Esophagus squamous epithelium (tissue), 5 donors: Measurements from ENCODE around the gene RGS7. TPM values are rescaled to one million over a fixed set of nuclear protein-coding genes. Genes with fewer than 3 reads are reported as not detected.

ENCODE experiments used
- DNase-seq: peaks from one replicate; lab custom pipeline; 2025; lab: John Stamatoyannopoulos, UW
- H3K27ac ChIP-seq, 4 donors: fragments of 200-600 bp; sonication (generic); one replicate each; pipeline ENCODE4 v1.5.1; 2016 to 2019; ENCODE audit warnings: mild to moderate bottlenecking in 1 of 4
- H3K27me3 ChIP-seq, 4 donors: fragments of 200-600 bp; sonication (generic); 1 replicate in 3 of 4; 2 replicates in 1 of 4; pipeline versions ENCODE4 v1.5.1 to v1.6.0; 2017 to 2021; ENCODE audit warnings: antibody characterized with exemption in 1 of 4
- H3K36me3 ChIP-seq, 3 donors: fragments of 200-600 bp; sonication (generic); one replicate each; pipeline ENCODE4 v1.5.1; 2016 to 2019
- H3K4me1 ChIP-seq, 3 donors: fragments of 200-600 bp; sonication (generic); one replicate each; pipeline ENCODE4 v1.5.1; 2017 to 2019
- H3K4me3 ChIP-seq, 4 donors: fragments of 200-600 bp; sonication (generic); 1 replicate in 3 of 4; 2 replicates in 1 of 4; pipeline ENCODE4 v1.5.1; 2016 to 2019; ENCODE audit warnings: mild to moderate bottlenecking in 2 of 4, moderate library complexity in 1 of 4
- H3K9me3 ChIP-seq, 3 donors: fragments of 200-600 bp; sonication (generic); one replicate each; pipeline ENCODE4 v1.5.1; 2016 to 2019
- POLR2A ChIP-seq, 4 donors: fragments of 450-650 bp; IDR thresholded peaks; one replicate each; pipeline ENCODE4 v1.6.1; 2017; ENCODE audit warnings: antibody characterized with exemption in 4 of 4, mild to moderate bottlenecking in 4 of 4, moderate library complexity in 3 of 4
- WGBS, 2 donors: methylation state at CpG; one replicate each; pipeline ENCODE4 v1.1.5; 2018; 5-methylcytosine and 5-hydroxymethylcytosine counted together
- intact Hi-C: fragments of 100-400 bp; cut with DNase I; formaldehyde crosslinking; loops from one replicate; pipeline ENCODE4 v1.15.0; 2022
- total RNA-seq, 4 donors: library from RNA; depleted of rRNA; stranded (reverse); fragments of >200 nt; gene quantifications; one replicate each; pipeline ENCODE4 v1.1.0, GENCODE V29; 2016
- TF ChIP-seq, protein P1 (sequence below), 6 experiments: fragments of 450-650 bp in 4 of 6; fragments of 200-600 bp in 2 of 6; sonication (generic) in 2 of 6; IDR thresholded peaks; one replicate each; pipeline ENCODE4 v1.5.1; 2016 to 2019; ENCODE audit warnings: antibody characterized with exemption in 6 of 6, mild to moderate bottlenecking in 4 of 6, moderate library complexity in 4 of 6
- donor health status: DM: yes; HTN: yes; CAD: no.

RGS7 gene
- total RNA-seq, 4 donors from 2014 or later, result not detected

DNA sequence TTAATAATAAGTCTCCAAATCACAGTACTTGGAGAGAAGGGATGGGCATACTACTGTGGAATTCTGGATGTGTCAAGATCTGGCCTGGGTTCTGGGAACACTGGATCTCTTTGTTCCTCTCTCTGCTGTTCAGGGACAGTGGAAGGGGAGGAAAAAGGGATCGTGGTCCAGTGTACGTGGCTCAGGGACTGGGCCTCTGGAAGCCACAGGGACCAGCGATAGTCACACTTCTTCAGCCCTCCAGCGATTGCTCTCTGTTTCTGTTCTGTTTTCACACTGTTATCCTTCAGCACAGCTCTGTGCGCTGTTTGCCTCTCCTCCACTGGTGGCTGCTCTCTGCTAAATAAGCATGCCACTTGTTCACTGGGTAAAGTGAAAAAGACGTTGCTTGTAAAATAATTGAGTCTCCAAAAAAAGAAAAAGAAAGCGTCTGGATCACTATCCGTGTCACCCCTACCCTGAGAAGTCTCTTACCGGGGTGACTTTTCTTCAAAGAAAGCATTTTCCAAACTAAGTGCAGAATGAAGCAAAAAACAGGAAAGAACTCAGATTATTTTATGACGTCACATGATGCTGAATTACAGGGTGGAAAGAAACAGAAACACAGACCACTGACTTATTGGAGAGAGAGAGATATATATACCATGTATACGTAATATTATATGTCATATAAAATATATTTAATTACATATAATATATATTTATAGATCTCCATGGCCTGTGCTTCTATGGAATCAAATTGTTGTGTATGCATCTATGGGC, 279.4 kb downstream of the RGS7 start:
- intact Hi-C loops, result no loop called here
- Histone ChIP-seq H3K4me1 (no peaks in the 10 kb centered on the region), H3K36me3 (no peaks in the 10 kb centered on the region), H3K9me3 (no peaks in the 10 kb centered on the region), H3K27me3 (no peaks in the 10 kb centered on the region), H3K4me3 (no peak overlapping the region), H3K27ac (no peak overlapping the region)
- DNase-seq, result no peak
- TF ChIP-seq, protein P1, sequence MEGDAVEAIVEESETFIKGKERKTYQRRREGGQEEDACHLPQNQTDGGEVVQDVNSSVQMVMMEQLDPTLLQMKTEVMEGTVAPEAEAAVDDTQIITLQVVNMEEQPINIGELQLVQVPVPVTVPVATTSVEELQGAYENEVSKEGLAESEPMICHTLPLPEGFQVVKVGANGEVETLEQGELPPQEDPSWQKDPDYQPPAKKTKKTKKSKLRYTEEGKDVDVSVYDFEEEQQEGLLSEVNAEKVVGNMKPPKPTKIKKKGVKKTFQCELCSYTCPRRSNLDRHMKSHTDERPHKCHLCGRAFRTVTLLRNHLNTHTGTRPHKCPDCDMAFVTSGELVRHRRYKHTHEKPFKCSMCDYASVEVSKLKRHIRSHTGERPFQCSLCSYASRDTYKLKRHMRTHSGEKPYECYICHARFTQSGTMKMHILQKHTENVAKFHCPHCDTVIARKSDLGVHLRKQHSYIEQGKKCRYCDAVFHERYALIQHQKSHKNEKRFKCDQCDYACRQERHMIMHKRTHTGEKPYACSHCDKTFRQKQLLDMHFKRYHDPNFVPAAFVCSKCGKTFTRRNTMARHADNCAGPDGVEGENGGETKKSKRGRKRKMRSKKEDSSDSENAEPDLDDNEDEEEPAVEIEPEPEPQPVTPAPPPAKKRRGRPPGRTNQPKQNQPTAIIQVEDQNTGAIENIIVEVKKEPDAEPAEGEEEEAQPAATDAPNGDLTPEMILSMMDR (IDR thresholded peaks at IDR 0.05), result no peak
- TF ChIP-seq POLR2A (IDR thresholded peaks at IDR 0.05), result no peak
- 60 to 63% methylated on average over 11 of the region's 11 CpGs for WGBS, 2 donors

DNA sequence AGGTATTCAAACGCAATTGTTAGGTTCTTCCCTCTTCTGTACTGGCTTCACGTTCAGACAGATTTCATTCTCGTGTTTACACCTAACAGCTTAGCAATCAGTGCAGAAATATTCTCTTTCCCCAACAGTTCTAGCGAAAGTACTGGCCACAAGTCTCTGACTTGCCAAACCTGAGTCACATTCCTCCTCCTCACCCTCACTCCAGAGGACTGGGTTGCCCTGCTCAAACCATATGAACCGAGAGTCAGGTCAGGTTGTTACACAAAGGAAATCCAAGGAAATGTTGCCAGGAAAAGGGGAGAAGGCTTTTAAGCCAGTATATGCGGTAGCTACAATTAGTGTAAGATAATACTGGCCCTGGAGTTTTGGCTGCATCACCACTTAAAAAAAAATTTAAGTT, 282.5 kb downstream of the RGS7 start:
- Histone ChIP-seq H3K9me3 (no peaks in the 10 kb centered on the region), H3K4me3 (no peak overlapping the region), H3K27me3 (no peaks in the 10 kb centered on the region), H3K4me1 (no peaks in the 10 kb centered on the region), H3K27ac (no peak overlapping the region), H3K36me3 (no peaks in the 10 kb centered on the region)
- TF ChIP-seq, protein P1 (IDR thresholded peaks at IDR 0.05), result no peak
- no peak for TF ChIP-seq POLR2A (IDR thresholded peaks at IDR 0.05)
- DNase-seq, result no peak
- intact Hi-C loops, result no loop called here
- WGBS, 2 donors, result 32 to 62% methylated on average over 5 to 6 of the region's 6 CpGs

DNA sequence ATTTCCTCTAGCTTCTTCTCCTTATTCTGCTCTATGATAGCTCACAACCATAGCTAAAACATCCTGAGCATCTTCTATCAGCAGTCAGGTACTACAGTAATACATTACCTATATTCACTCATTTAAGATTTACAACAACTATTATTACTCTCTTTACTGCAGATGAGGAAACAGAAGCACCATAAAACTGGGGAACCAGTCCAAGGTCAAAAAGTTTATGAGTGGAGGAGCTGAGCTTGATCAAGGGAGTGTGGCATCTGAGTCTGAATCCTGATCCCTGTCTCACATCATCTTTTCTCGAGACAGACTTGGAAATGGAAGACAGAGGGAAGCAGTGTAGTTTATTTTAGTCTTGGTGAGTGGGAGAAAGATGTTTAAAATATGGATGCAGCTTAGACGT, 288.6 kb downstream of the RGS7 start:
- H3K36me3 ChIP-seq, result no peaks in the 10 kb centered on the region
- DNase-seq, result no peak
- intact Hi-C loops, result no loop called here
- no peak overlapping the region for H3K4me3 ChIP-seq
- H3K9me3 ChIP-seq, result no peaks in the 10 kb centered on the region
- H3K4me1 ChIP-seq, result no peaks in the 10 kb centered on the region
- H3K27ac ChIP-seq, result no peak overlapping the region
- 43 to 60% methylated on average over 2 of the region's 2 CpGs for WGBS, 2 donors
- H3K27me3 ChIP-seq, result no peaks in the 10 kb centered on the region
- TF ChIP-seq, protein P1 (IDR thresholded peaks at IDR 0.05), result no peak
- TF ChIP-seq POLR2A (IDR thresholded peaks at IDR 0.05), result no peak

DNA sequence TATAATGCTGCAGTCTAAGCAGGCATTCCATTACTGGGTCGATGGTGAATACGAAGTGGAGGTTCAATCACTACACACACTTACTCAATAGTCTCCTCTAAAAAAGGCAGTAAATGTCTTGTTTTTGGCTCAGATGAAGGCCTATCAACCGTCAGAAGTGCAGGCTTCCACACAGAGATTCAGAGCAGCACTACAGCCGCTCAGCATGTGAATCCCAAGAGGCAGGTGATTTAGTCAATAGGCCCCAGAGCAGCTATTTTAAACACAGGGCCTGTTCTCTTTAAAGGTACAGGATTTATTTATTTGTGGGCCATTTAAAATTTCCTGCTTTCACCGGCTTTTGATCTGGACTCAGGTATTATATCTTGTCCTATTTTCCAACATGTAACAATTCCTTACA, 293.7 kb downstream of the RGS7 start:
- Histone ChIP-seq H3K36me3 (no peaks in the 10 kb centered on the region), H3K9me3 (no peaks in the 10 kb centered on the region), H3K4me3 (no peak overlapping the region), H3K27ac (no peak overlapping the region), H3K4me1 (no peaks in the 10 kb centered on the region), H3K27me3 (no peaks in the 10 kb centered on the region)
- intact Hi-C loops, result no loop called here
- WGBS, 2 donors, result 58 to 59% methylated on average over 5 of the region's 5 CpGs
- DNase-seq, result no peak
- TF ChIP-seq, protein P1 (IDR thresholded peaks at IDR 0.05), result no peak
- TF ChIP-seq POLR2A (IDR thresholded peaks at IDR 0.05), result no peak

DNA sequence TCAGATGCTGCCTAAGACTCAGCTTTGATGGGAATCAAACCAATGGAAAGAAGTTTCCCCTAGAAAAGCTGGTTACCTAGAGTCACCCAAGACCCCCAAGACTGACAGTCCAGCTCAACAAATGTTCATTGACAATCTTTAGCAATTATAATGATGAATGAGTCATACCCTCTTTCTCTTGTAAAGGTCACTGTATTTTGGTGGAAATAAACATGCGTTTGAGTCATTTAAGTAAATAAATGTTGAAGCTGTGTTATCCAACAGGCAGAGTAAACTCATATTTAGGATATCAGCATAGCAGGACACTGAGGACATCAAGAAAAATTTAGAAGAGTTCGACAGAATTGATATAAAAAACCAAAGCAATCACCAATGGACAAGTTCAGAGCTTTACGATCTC, 295.9 kb downstream of the RGS7 start:
- intact Hi-C loops, result no loop called here
- Histone ChIP-seq H3K4me3 (no peak overlapping the region), H3K4me1 (no peaks in the 10 kb centered on the region), H3K36me3 (no peaks in the 10 kb centered on the region), H3K9me3 (no peaks in the 10 kb centered on the region), H3K27ac (no peak overlapping the region), H3K27me3 (no peaks in the 10 kb centered on the region)
- WGBS, 2 donors, result 75 to 81% methylated on average over 3 of the region's 3 CpGs
- TF ChIP-seq, protein P1 (IDR thresholded peaks at IDR 0.05), result no peak
- no peak for TF ChIP-seq POLR2A (IDR thresholded peaks at IDR 0.05)
- DNase-seq, result no peak
